Bronchial epithelial cell (primary cell): Measurements from ENCODE around the gene MCC. TPM values are rescaled to one million over a fixed set of nuclear protein-coding genes. Genes with fewer than 3 reads are reported as not detected.

Experiments used
- DNase-seq: peaks from one replicate; pipeline ENCODE4 v3.0.0-alpha.2; 2010; ENCODE audit warnings: low read depth
- FAIRE-seq: peaks from 2 replicates; lab custom pipeline; 2011; peaks lifted over from hg19 to GRCh38; lab: Jason Lieb, UNC
- H3K27me3 ChIP-seq: 2 replicates; pipeline ENCODE4 v1.5.1; 2011; ENCODE audit warnings: low read length; ENCODE audit not compliant: control insufficient read depth, insufficient read depth
- H3K36me3 ChIP-seq: 2 replicates; pipeline ENCODE4 v1.5.1; 2011; ENCODE audit warnings: low read length; ENCODE audit not compliant: control insufficient read depth, insufficient read depth
- H3K4me3 ChIP-seq: 2 replicates; pipeline ENCODE4 v1.5.1; 2011; ENCODE audit warnings: mild to moderate bottlenecking, low read depth, low read length, control low read depth
- total RNA-seq: library from RNA; depleted of rRNA; stranded (reverse); fragments of >200 nt; gene quantifications from 2 replicates; pipeline ENCODE4 v1.2.1, GENCODE V29; 2014
- TF ChIP-seq, protein P1 (sequence below): IDR thresholded peaks from 2 replicates; pipeline ENCODE4 v1.5.1; 2011; ENCODE audit warnings: mild to moderate bottlenecking, moderate library complexity, low read length, control low read depth, inconsistent platforms; ENCODE audit not compliant: insufficient read depth, severe bottlenecking

MCC gene
- total RNA-seq, 1 donor from 2014 or later, result 43.2 TPM

DNA sequence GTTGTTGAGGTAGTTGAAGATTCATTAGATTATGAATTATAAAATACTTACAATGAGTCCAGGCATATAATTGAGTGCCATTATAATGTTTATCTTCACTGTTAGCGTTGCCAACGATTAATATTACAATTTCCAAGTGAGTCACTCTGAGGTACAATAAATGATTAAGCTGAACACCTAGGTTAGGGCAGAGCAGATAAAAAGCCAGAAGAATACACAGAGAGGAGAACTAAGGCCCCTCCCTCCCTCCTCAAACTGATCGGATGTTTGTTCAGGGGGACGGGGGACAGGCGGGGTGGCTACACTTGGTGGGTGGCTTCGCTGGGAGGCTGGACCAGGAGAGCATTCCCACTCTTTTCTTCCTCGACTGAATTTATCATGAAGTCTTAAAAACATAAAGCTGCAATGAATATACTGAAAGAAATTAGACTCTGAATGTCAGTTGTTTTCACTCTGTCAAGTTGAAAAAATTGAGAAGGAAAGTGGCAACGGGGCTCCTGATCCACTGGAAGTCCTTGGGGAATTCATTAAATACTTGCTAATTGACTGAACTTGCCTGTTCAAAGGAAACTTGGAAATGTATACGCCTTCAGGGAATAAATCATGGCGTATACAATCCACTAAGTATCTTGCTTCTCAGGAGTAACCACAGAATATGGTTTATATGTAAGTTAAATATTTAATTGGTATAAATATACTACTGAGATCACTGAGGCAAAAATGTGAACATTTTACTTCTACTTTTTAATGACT is 251.5 kb downstream of the MCC start:
- FAIRE-seq (no peak), DNase-seq (peak; percentile 69)
- Histone ChIP-seq H3K4me3 (no peak overlapping the region), H3K36me3 (no peaks in the 10 kb centered on the region), H3K27me3 (no peaks in the 10 kb centered on the region)
- TF ChIP-seq, protein P1, sequence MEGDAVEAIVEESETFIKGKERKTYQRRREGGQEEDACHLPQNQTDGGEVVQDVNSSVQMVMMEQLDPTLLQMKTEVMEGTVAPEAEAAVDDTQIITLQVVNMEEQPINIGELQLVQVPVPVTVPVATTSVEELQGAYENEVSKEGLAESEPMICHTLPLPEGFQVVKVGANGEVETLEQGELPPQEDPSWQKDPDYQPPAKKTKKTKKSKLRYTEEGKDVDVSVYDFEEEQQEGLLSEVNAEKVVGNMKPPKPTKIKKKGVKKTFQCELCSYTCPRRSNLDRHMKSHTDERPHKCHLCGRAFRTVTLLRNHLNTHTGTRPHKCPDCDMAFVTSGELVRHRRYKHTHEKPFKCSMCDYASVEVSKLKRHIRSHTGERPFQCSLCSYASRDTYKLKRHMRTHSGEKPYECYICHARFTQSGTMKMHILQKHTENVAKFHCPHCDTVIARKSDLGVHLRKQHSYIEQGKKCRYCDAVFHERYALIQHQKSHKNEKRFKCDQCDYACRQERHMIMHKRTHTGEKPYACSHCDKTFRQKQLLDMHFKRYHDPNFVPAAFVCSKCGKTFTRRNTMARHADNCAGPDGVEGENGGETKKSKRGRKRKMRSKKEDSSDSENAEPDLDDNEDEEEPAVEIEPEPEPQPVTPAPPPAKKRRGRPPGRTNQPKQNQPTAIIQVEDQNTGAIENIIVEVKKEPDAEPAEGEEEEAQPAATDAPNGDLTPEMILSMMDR, result no peak

GRCh38 chr5:113235884-113236283 is 252.4 kb downstream of the MCC start:
- DNase-seq, result peak; percentile 68
- Histone ChIP-seq H3K4me3 (no peak overlapping the region), H3K27me3 (no peaks in the 10 kb centered on the region), H3K36me3 (no peaks in the 10 kb centered on the region)
- no peak for FAIRE-seq
- TF ChIP-seq, protein P1, result no peak

DNA sequence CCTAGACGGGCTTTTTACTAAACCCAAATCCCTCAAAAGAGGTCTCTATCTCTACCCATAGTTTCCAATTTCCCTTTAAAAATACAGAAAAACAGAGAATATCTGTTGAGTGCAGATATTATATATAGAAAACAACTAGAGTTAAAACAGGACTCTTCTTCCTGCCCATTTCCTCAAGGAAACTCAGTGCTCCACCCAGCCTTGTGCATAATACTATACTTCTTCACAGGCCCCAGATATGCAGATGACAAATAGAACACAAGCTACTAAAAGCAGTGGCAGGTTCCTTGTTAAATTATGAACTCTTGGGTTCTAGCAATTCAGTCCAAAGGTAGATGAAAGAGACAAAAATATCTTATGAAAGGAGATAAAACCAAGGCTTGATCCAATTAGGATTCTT is 253.7 kb downstream of the MCC start:
- DNase-seq (no peak), FAIRE-seq (no peak)
- TF ChIP-seq, protein P1, result no peak
- Histone ChIP-seq H3K4me3 (no peak overlapping the region), H3K36me3 (no peaks in the 10 kb centered on the region), H3K27me3 (no peaks in the 10 kb centered on the region)

DNA sequence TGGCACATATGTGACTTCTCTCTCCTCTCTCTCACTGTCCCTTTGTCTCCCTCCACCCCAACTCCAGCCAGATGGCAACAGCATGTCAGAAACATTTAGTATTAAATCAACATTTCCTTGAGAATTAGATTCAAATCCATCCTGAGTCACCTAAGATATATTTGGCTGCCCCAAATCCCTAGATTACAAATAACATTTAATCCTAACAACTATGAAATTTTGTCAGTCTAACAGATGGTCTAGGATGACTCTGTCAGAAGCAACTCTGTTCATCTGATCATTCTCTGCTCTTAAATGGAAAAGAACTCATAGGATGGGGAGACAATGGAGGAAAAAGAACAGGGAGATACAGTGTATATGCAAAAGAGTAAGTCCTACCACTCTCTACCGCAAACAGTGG is 254.6 kb downstream of the MCC start:
- DNase-seq, result no peak
- FAIRE-seq, result no peak
- TF ChIP-seq, protein P1, result no peak
- H3K27me3 ChIP-seq, result no peaks in the 10 kb centered on the region
- H3K36me3 ChIP-seq, result no peaks in the 10 kb centered on the region
- no peak overlapping the region for H3K4me3 ChIP-seq

- H3K27me3 ChIP-seq, result no peaks in the 10 kb centered on the region
- TF ChIP-seq, protein P1, result no peak
- DNase-seq (no peak), FAIRE-seq (no peak)
- H3K4me3 ChIP-seq, result no peak overlapping the region
- no peaks in the 10 kb centered on the region for H3K36me3 ChIP-seq
These were observed 255.6 kb downstream of the MCC start for GRCh38 chr5:113232667-113233066.

GRCh38 chr5:113232221-113232620 is 256.0 kb downstream of the MCC start:
- TF ChIP-seq, protein P1, result no peak
- DNase-seq (peak; percentile 82), FAIRE-seq (peak; percentile 73)
- no peaks in the 10 kb centered on the region for H3K27me3 ChIP-seq
- no peak overlapping the region for H3K4me3 ChIP-seq
- no peaks in the 10 kb centered on the region for H3K36me3 ChIP-seq
